ENCODE measurements around the gene XYLT1.

The XYLT1 gene

DNA sequence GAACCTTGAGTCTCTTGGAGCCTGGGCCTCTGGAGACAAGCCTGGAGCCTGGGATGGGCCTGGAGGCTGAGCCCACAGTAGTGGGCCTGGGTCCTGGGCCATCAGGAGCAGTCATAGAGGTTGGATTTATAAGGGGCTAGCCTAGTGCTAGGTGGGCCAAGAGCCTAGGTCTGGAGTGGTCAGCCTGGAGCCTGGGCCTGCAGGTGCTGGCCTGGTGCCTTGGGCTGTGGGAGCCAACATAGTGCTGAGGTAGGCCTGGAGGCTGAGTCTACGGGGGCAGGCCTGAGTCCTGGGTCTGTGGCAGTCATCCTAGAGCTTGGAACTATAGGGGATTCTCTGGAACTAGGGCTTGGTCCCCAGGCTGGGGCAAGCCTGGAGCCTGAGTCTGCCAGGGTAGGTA lies 414.1 kb downstream of the XYLT1 start:
- in situ Hi-C loops (cut with MboI; ENCODE audit: low pct_unique_long_range_greater_than_20kb, low sequenced_read_pairs, unreplicated experiment) = no loop called here
- DNase-seq (ENCODE audit: low spot score) = no peak
- TF ChIP-seq, protein P1, sequence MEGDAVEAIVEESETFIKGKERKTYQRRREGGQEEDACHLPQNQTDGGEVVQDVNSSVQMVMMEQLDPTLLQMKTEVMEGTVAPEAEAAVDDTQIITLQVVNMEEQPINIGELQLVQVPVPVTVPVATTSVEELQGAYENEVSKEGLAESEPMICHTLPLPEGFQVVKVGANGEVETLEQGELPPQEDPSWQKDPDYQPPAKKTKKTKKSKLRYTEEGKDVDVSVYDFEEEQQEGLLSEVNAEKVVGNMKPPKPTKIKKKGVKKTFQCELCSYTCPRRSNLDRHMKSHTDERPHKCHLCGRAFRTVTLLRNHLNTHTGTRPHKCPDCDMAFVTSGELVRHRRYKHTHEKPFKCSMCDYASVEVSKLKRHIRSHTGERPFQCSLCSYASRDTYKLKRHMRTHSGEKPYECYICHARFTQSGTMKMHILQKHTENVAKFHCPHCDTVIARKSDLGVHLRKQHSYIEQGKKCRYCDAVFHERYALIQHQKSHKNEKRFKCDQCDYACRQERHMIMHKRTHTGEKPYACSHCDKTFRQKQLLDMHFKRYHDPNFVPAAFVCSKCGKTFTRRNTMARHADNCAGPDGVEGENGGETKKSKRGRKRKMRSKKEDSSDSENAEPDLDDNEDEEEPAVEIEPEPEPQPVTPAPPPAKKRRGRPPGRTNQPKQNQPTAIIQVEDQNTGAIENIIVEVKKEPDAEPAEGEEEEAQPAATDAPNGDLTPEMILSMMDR (IDR thresholded peaks at IDR 0.05; ENCODE audit: extremely low read depth, insufficient read depth, missing control alignments) = no peak

DNA sequence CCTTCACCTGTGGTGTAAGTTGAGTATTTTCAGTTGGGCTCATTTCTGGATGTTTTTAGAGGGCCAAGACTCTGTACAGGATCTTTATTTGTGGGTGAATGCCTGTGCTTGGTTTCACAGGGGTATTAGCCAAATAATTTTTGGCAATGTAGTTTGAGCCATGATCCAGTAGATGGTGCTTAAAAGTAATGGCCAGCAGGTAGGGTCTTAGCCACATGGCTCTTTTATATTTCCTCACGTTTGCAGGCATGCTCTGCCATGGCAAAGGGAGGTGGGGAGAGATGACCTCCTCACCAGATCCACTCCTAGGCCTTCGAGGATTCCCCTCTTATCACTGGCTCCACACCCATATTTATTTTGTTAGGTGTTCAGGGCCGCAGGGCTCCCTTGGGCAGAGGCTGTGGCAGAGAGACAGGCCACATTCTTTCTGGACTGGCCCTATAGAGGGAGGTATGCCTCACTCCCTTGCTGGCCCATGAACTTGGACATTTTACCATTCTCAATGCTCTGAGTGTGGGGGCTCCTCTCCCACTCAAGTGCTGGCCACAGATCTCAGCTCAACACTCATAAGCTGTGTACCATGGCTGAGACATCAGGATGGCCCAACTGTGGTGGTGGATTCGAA lies 417.1 kb downstream of the XYLT1 start:
- TF ChIP-seq, protein P1 (IDR thresholded peaks at IDR 0.05; ENCODE audit: extremely low read depth, insufficient read depth, missing control alignments) = peak; percentile 30
- in situ Hi-C loops (cut with MboI; ENCODE audit: low pct_unique_long_range_greater_than_20kb, low sequenced_read_pairs, unreplicated experiment) = no loop called here
- DNase-seq (ENCODE audit: low spot score) = no peak

Data from GM13977 (cell line).